ENCODE data around the gene CD8B.
"Not testable (repeated sequence)": the region's sequence is repeated elsewhere in the genome, so short reads cannot be mapped to it uniquely, and the experiment has no call there.

CD8B gene

DNA sequence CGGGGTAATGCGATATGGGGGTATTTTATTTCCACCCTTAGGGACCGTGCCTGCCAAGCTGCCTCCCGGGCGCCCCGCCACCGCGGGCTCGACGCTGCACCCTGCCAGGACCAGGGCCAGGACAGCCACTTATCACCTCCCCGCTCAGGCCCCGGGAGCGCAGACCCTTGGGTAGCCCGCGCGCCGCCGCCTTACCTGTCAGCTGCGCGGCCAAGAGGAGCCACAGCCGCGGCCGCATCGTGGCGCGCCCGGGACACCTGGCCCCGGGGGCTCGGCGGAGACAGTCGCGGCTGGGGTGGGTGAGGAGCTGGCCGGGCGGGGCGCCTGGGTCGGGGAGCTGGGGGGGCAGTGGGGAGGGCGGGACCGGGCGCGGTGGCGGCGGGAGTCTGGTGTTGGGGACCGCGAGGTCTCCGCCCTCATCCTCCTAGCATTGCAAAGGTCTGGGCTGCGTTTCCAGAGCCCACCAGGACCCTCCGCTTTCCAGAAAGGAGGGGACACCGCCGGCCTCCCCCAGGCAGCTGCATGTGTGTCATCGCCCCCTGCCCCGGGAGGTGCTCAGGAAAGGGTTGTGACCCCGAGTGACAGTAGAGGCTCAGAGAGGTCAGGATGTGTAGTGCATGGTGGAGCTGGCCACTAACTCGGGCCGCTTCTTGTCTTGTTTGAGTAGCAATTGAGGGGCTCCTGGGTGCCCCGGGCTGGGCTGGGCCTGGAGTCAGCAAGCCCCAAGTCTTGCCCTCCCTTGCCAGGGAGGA, at the start of gene CD8B:
TSS of gene CD8B (minus strand) at position 259 of the 752 bp plus-strand sequence. CDS start at position 238, 21 bp downstream.
- not testable (repeated sequence) for DNase-seq (ENCODE audit: low read depth)

DNA sequence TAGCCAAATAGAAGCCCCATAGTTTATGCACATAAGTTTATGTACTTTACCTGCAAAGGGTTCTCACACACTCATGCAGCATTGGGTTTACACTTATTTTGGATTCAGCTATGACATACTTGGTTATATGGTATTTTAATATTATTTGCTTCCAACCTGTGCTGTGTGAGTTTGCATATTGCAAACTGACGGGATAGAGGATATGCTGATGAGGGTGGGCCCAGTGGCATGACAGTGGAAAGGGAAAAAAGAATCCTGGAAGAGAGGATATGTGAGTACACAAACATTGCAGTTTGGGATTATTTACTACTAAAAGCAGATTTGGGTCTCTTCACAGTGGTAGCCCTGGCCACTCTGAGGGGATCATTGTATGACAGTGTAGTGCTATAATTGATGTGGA, 44.2 kb upstream of the CD8B start:
- not testable (repeated sequence) for DNase-seq (ENCODE audit: low read depth)

- not testable (repeated sequence) for DNase-seq (ENCODE audit: low read depth)
Observed at GRCh38 chr2:86900687-86901086, 39.0 kb upstream of the CD8B start.

- DNase-seq (ENCODE audit: low read depth), result not testable (repeated sequence)
Observed at GRCh38 chr2:86886026-86886425, 24.3 kb upstream of the CD8B start.

- not testable (repeated sequence) for DNase-seq (ENCODE audit: low read depth)
Observed at GRCh38 chr2:86882865-86883264, 21.2 kb upstream of the CD8B start.

GRCh38 chr2:86882118-86882665, 20.5 kb upstream of the CD8B start:
- DNase-seq (ENCODE audit: low read depth), result not testable (repeated sequence)

DNA sequence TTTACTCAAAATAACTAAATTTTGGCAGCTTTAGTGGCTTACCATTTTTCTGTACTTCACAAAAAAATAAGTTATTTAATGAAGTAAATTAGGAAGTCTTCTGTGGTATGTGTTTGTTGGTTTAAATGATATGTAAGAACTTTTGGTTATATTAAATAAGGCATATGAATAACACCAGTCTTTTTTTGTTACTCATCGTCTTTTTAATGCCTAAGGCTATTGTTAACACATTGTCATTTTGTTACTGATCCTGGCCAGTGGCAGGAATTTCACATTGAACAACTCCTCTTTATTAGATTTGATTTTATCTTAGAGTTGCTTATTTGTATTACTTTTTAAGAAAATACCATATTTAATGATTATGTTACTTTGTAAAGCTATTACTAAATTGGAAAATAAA, 17.3 kb upstream of the CD8B start:
- not testable (repeated sequence) for DNase-seq (ENCODE audit: low read depth)

DNA sequence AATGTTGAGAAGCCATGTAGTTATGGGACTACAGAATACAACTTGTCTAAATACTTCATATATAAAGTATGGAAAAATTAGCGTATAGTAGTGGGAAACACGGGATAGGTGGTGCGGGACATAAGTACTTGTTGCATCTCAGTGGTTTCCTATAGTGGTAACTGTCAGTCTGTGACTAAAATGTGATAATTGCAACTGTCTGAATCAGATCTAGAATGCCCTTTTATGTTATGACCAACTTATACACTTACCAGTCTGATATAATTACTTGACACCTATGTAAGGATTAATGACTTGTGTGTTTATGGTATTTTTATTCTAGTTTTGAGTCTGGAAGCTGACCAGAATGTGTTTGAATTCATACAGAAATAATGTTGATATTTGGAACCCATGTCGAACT, 9.3 kb upstream of the CD8B start:
- DNase-seq (ENCODE audit: low read depth), result not testable (repeated sequence)

- not testable (repeated sequence) for DNase-seq (ENCODE audit: low read depth)
Observed at GRCh38 chr2:86868895-86869468, 7.3 kb upstream of the CD8B start.

GRCh38 chr2:86862380-86862703, 656 bp upstream of the CD8B start:
- peak; percentile 17 for DNase-seq (ENCODE audit: low read depth)

GRCh38 chr2:86861175-86861574, 511 bp downstream of the CD8B start:
- not testable (repeated sequence) for DNase-seq (ENCODE audit: low read depth)

- not testable (repeated sequence) for DNase-seq (ENCODE audit: low read depth)
Observed at GRCh38 chr2:86860573-86860972, 1.1 kb downstream of the CD8B start.

DNA sequence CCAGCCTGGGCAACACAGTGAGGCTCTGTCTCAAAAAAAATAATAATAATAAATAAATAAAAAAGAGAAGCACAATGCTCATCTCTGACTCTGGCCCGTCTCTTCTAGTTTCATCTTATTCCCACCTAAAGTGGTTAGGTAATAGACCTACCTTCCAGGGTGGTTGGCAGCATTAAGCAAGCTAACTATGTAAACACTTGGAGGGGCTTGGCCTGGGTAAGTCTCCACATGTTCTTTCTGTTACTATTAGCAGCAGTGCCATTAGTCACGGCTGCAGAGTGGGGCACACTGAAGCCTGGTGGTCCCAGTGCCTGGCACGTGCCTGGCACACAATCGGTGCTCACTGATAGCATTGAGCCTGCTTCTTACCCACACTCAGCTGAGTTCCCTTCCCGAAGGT, 4.0 kb downstream of the CD8B start:
- DNase-seq (ENCODE audit: low read depth), result not testable (repeated sequence)

DNA sequence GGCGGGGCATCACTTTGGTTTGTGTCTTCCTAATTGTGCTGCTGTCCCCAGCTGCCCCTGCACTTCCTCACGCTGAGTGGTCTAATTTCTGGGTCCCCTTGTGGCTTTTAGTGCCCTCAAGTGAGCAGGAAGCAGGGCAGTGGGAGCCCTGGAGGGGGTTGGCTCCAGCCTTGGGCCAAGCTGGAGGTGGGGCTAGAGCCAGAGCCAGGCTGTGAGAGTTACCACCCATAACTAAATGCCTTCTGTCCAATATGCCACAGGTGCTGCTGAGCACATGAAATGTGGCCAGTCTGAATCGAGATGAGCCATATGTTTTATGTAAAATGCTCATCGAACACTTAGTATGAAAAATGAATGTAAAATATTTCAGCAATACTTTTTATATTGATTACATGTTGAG, 5.2 kb downstream of the CD8B start:
- not testable (repeated sequence) for DNase-seq (ENCODE audit: low read depth)

DNA sequence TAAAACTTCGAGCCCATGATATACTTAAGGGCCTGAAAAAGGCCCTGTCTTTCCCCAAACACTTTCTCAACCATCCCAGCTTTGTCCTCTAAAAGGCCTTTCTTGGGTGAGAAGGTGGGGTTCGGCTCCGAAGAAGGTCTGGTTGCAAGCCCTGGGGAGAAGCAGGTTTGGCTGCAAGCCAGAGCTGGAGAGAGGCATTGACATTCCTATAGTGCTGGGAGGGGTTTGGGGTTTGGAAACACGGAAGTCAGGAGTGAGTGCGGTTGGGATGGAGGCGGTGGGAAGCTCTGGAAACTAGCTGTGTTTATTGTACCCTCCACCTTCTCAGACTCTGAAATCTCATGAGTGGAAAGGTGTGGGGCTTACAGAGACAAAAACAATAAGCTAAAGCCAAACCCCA, 5.7 kb downstream of the CD8B start:
- not testable (repeated sequence) for DNase-seq (ENCODE audit: low read depth)

DNA sequence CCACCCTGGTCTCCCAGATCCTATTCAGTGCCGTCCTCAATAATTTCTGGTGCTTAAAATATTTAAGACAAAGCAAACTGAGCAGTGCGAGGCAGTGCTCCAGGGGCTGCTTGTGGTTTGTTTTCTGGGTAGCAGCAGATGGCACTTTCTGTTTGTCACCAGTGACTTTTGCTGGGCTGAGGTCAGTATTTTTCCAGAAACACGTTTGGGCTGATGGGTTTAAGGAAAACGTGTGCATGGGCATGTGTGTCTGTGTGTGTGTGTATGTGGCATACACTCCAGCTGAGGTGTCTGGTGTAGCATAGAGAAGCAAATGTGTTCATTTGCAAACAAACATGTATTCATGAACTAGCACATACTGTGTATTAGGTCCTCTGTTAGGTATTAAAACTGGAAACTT, 10.1 kb downstream of the CD8B start:
- not testable (repeated sequence) for DNase-seq (ENCODE audit: low read depth)

DNA sequence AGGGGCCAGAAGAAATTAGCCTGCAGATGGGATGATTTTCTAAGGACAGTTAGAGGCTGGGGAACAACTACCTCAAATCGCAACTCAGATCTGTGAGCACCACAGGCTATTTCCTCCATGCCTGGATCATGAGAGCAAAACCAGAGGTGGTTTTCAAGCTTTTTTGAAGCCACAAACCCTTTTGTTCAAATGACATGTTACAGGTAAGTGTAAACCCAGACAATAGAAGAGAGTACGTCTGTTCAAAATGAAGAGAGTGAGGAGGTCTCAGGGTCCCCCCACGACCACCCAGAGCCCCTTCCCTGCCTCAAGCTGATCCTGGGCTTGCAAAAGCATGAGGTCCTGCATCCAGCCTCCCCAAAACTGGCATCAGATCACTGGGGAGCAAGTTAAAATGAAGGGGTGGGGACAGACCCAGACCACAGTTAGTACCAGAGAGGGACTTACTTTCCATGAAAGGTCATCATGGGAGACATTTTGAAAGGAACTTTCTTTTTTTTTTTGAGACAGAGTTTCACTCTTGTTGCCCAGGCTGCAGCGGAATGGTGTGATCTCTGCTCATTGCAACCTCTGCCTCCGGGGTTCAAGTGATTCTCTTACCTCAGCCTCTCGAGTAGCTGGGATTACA, 19.0 kb downstream of the CD8B start:
- not testable (repeated sequence) for DNase-seq (ENCODE audit: low read depth)

DNA sequence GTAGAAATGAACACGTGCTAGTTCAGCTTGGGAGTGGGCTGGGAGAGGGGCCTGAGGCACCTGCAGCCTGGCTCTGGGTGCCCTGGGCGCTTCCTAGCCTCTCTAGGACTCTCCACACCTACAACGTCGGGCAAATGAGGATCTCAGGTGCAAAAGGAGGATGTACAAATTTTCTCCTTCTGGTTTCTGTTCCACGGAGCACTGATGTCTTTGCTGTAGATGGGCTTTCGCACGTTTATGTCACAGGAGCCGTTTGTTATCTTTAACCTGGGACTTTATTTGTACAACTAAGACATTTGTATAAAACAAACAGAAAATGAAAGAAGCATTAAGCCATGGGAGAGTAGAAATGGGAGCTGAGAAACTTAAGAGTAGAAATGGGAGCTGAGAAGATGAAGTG, 20.4 kb downstream of the CD8B start:
- DNase-seq (ENCODE audit: low read depth), result not testable (repeated sequence)

DNA sequence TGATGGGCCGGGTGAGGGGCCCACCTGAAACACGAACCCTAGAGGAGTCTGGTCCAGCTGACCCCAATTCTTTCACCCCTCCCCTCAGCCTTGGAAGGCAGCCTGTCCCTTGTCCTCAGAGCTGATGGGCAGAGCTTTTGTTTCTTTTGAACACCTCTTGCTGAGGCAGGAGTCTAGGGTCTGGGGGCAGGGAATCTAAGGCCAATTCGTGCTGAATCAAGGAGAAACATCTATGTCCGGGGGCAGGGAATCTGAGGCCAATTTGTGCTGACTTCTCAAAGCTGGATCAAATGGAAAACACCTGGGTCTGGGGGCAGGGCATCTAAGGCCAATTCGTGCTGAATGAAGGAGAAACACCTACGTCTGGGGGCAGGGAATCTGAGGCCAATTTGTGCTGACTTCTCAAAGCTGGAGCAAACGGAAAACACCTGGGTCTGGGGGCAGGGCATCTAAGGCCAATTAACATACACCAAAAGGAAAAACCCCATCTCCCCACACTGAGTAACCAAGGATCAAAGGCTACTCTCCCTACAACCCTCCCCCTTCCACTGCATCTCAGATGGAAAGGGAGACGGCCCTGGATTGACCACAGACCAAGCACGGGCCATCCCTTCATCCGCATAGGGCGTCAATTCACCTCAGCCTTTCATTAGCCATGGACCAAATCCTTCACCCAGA, 21.7 kb downstream of the CD8B start:
- not testable (repeated sequence) for DNase-seq (ENCODE audit: low read depth)

- DNase-seq (ENCODE audit: low read depth), result not testable (repeated sequence)
Observed at GRCh38 chr2:86839455-86839854, 22.2 kb downstream of the CD8B start.

DNA sequence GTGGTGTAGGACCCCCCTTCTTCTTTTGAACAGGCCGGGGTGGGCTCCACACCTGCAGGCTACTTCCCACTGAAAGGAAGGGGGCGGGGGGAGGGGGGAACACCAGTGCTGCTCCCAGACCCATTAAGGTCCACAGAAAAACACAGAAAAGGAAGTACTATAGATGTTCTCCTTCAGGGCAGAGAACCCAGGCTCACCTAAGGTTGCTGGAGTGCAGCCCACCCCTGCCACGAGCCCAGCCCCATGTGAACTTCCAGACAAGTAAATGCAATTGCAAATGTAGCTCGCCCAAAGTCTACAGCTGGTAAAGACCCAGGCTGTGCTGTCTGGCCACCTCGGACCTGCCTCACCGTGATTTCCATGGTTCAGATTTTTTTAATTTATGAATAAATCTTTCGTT, 24.0 kb downstream of the CD8B start:
- not testable (repeated sequence) for DNase-seq (ENCODE audit: low read depth)

All from stimulated activated CD8-positive, alpha-beta memory T cell treated with anti-CD3 and anti-CD28 coated beads, Interleukin-12 subunit alpha, Interleukin-12 subunit beta, amount 100 ng/mL, for 1 hour (primary cell).